ENCODE results near the gene NUDT19.

The NUDT19 gene

DNA sequence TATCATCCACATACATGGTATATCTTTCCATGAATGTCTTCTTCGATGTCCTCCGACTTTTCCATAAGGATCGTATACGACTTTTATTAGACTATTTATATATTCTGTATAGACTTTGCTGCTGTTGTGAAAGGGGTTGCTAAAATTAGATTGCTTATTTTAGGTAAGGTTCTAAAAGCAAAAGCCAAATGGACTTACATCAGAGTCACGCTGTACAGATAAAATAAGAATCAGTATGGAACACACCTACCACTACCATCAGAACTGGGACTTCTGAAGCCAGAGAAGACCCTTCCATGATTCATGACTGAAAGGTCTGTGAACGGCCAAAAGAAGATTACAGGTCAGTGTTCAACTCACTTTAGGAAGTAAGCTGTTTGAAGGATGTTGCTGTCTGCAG lies 25.5 kb upstream of the NUDT19 start:
- DNase-seq (ENCODE audit: low spot score) = no peak
- Mint-ChIP-seq H3K27me3 (ENCODE audit: low read depth) (no peaks in the 10 kb centered on the region), H3K27ac (no peak overlapping the region), H3K4me1 (ENCODE audit: low read depth) (peaks cover 9% of the 10 kb centered on the region), H3K9me3 (no peaks in the 10 kb centered on the region), H3K4me3 (no peak overlapping the region), H3K36me3 (ENCODE audit: low read depth) (peaks cover 8% of the 10 kb centered on the region)

- H3K27ac Mint-ChIP-seq = no peak overlapping the region
- DNase-seq (ENCODE audit: low spot score) = no peak
- peak overlapping the region; percentile 38 for H3K4me3 Mint-ChIP-seq
- H3K27me3 Mint-ChIP-seq (ENCODE audit: low read depth) = no peaks in the 10 kb centered on the region
- peaks cover 16% of the 10 kb centered on the region for H3K36me3 Mint-ChIP-seq (ENCODE audit: low read depth)
- peaks cover 26% of the 10 kb centered on the region for H3K4me1 Mint-ChIP-seq (ENCODE audit: low read depth)
- H3K9me3 Mint-ChIP-seq = no peaks in the 10 kb centered on the region
Measured at GRCh38 chr19:32669310-32669709, 22.3 kb upstream of the NUDT19 start.

- H3K4me3 Mint-ChIP-seq = no peak overlapping the region
- H3K9me3 Mint-ChIP-seq = no peaks in the 10 kb centered on the region
- no peak overlapping the region for H3K27ac Mint-ChIP-seq
- H3K36me3 Mint-ChIP-seq (ENCODE audit: low read depth) = peaks cover 13% of the 10 kb centered on the region
- peaks cover 28% of the 10 kb centered on the region for H3K4me1 Mint-ChIP-seq (ENCODE audit: low read depth)
- H3K27me3 Mint-ChIP-seq (ENCODE audit: low read depth) = peaks cover 4% of the 10 kb centered on the region
- DNase-seq (ENCODE audit: low spot score) = no peak
Measured at GRCh38 chr19:32671883-32672593, 19.6 kb upstream of the NUDT19 start.

GRCh38 chr19:32672841-32673240 lies 18.8 kb upstream of the NUDT19 start:
- Mint-ChIP-seq H3K4me3 (peak overlapping the region; percentile 48), H3K27ac (no peak overlapping the region), H3K36me3 (ENCODE audit: low read depth) (peaks cover 13% of the 10 kb centered on the region), H3K4me1 (ENCODE audit: low read depth) (peaks cover 33% of the 10 kb centered on the region), H3K9me3 (no peaks in the 10 kb centered on the region), H3K27me3 (ENCODE audit: low read depth) (peaks cover 12% of the 10 kb centered on the region)
- no peak for DNase-seq (ENCODE audit: low spot score)

DNA sequence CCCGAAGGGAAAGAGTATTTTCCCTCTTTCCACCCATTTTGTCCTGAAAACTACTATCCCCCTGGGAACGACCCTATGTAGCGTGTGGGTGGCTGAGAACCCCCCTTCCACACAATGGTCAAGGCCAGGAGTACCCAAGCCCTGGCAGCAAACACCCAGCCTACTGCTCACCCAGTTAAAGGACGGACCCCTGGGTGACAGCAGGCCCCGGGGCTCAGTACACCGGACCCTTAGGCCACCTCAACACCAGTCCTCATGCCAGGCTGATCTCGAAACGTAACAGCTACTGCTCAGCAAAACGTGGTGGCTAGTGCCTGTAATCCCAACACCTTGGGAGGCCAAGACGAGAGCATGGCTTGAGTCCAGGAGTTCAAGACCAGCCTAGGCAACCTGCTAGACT lies 18.0 kb upstream of the NUDT19 start:
- Mint-ChIP-seq H3K36me3 (ENCODE audit: low read depth) (peaks cover 13% of the 10 kb centered on the region), H3K4me3 (peak overlapping the region; percentile 97), H3K4me1 (ENCODE audit: low read depth) (peaks cover 33% of the 10 kb centered on the region), H3K27ac (no peak overlapping the region), H3K9me3 (no peaks in the 10 kb centered on the region), H3K27me3 (ENCODE audit: low read depth) (peaks cover 17% of the 10 kb centered on the region)
- no peak for DNase-seq (ENCODE audit: low spot score)

- peak overlapping the region; percentile 97 for H3K4me3 Mint-ChIP-seq
- no peak for DNase-seq (ENCODE audit: low spot score)
- peaks cover 31% of the 10 kb centered on the region for H3K4me1 Mint-ChIP-seq (ENCODE audit: low read depth)
- peaks cover 17% of the 10 kb centered on the region for H3K27me3 Mint-ChIP-seq (ENCODE audit: low read depth)
- peak overlapping the region; percentile 92 for H3K27ac Mint-ChIP-seq
- H3K9me3 Mint-ChIP-seq = no peaks in the 10 kb centered on the region
- H3K36me3 Mint-ChIP-seq (ENCODE audit: low read depth) = peaks cover 13% of the 10 kb centered on the region
Measured at GRCh38 chr19:32674153-32674930, 17.3 kb upstream of the NUDT19 start.

- Mint-ChIP-seq H3K36me3 (ENCODE audit: low read depth) (peaks cover 9% of the 10 kb centered on the region), H3K4me1 (ENCODE audit: low read depth) (peaks cover 26% of the 10 kb centered on the region), H3K9me3 (no peaks in the 10 kb centered on the region), H3K27ac (peak within 1 kb of the TSS; percentile 92), H3K4me3 (peak within 1 kb of the TSS; percentile 97), H3K27me3 (ENCODE audit: low read depth) (peaks cover 20% of the 10 kb centered on the region)
- DNase-seq (ENCODE audit: low spot score) = peak; percentile 98
Measured at GRCh38 chr19:32674931-32675719, 16.5 kb upstream of the NUDT19 start, which contains the start of gene ANKRD27. ANKRD27 (minus strand) TSS chr19:32675180; CDS start chr19:32659015, 16,165 bp downstream.

- Mint-ChIP-seq H3K9me3 (no peaks in the 10 kb centered on the region), H3K4me1 (ENCODE audit: low read depth) (peaks cover 24% of the 10 kb centered on the region)
Measured at GRCh38 chr19:32675720-32676185, 15.9 kb upstream of the NUDT19 start, which contains the start of gene RGS9BP. RGS9BP (plus strand) TSS chr19:32675848; CDS start chr19:32676264, 416 bp downstream.

GRCh38 chr19:32676186-32676894 lies 15.3 kb upstream of the NUDT19 start:
- peak; percentile 24 for DNase-seq (ENCODE audit: low spot score)
- H3K27me3 Mint-ChIP-seq (ENCODE audit: low read depth) = peaks cover 28% of the 10 kb centered on the region
- H3K4me1 Mint-ChIP-seq (ENCODE audit: low read depth) = peaks cover 24% of the 10 kb centered on the region
- H3K4me3 Mint-ChIP-seq = peak overlapping the region; percentile 83
- peaks cover 7% of the 10 kb centered on the region for H3K36me3 Mint-ChIP-seq (ENCODE audit: low read depth)
- H3K9me3 Mint-ChIP-seq = no peaks in the 10 kb centered on the region
- no peak overlapping the region for H3K27ac Mint-ChIP-seq

More at GRCh38 chr19:32675720-32676185, 15.9 kb upstream of the NUDT19 start, which contains the start of gene RGS9BP:
- peaks cover 22% of the 10 kb centered on the region for H3K27me3 Mint-ChIP-seq (ENCODE audit: low read depth)
- peak; percentile 58 for DNase-seq (ENCODE audit: low spot score)
- peak within 1 kb of the TSS; percentile 83 for H3K4me3 Mint-ChIP-seq
- H3K27ac Mint-ChIP-seq = peak within 1 kb of the TSS; percentile 71
- peaks cover 7% of the 10 kb centered on the region for H3K36me3 Mint-ChIP-seq (ENCODE audit: low read depth)

DNA sequence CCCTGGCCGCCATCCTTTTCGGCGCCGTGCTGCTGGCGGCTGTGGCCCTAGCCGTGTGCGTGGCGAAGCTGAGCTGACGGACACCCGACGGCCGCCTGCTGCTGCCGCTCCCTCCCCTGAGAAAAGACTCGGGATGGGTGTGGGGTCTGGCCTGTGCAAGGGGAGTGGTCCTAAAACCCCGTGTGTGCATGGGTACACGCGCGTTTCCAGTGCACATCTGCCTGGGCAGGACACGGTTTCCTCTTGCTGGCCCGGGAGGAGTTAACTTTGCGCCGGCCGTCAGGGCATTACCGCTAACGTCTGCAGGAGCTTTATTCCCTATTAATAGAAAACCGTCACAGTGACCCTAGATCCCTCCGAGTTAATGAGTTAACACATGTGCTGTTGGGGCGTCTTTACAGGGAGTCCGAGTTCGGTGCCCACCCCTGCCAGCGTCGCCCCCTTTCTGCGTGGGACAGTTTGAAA lies 14.7 kb upstream of the NUDT19 start:
- Mint-ChIP-seq H3K4me1 (ENCODE audit: low read depth) (peaks cover 21% of the 10 kb centered on the region), H3K27me3 (ENCODE audit: low read depth) (peaks cover 28% of the 10 kb centered on the region), H3K27ac (no peak overlapping the region), H3K36me3 (ENCODE audit: low read depth) (peaks cover 4% of the 10 kb centered on the region), H3K4me3 (peak overlapping the region; percentile 48), H3K9me3 (no peaks in the 10 kb centered on the region)
- no peak for DNase-seq (ENCODE audit: low spot score)

DNA sequence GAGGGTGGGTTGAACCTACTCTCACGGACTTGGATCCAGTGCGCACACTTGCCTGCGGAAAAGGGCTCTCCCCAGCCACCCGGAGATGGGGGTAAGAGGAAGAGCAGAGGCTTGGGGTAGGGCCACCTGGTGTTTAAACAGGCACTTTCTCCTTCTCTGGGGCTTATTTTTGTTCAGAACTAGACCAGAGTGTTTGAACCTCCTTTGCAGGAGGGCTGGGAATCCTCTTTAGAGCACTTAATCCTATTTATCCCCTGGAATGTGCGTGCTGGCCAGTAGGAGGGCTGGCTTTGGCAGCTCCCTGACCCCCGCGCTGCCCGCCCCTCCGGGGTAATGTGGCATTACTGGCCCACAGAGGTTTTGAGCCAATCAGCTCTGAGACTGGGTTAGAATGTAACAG lies 14.0 kb upstream of the NUDT19 start:
- DNase-seq (ENCODE audit: low spot score) = no peak
- Mint-ChIP-seq H3K4me1 (ENCODE audit: low read depth) (peaks cover 16% of the 10 kb centered on the region), H3K27me3 (ENCODE audit: low read depth) (peaks cover 31% of the 10 kb centered on the region), H3K4me3 (peak overlapping the region; percentile 48), H3K9me3 (no peaks in the 10 kb centered on the region), H3K27ac (peak overlapping the region; percentile 45), H3K36me3 (ENCODE audit: low read depth) (peaks cover 4% of the 10 kb centered on the region)

- Mint-ChIP-seq H3K9me3 (no peaks in the 10 kb centered on the region), H3K27ac (no peak overlapping the region), H3K4me1 (ENCODE audit: low read depth) (peaks cover 6% of the 10 kb centered on the region), H3K4me3 (no peak overlapping the region), H3K27me3 (ENCODE audit: low read depth) (peaks cover 29% of the 10 kb centered on the region), H3K36me3 (ENCODE audit: low read depth) (no peaks in the 10 kb centered on the region)
- no peak for DNase-seq (ENCODE audit: low spot score)
Measured at GRCh38 chr19:32680986-32681385, 10.6 kb upstream of the NUDT19 start.

DNA sequence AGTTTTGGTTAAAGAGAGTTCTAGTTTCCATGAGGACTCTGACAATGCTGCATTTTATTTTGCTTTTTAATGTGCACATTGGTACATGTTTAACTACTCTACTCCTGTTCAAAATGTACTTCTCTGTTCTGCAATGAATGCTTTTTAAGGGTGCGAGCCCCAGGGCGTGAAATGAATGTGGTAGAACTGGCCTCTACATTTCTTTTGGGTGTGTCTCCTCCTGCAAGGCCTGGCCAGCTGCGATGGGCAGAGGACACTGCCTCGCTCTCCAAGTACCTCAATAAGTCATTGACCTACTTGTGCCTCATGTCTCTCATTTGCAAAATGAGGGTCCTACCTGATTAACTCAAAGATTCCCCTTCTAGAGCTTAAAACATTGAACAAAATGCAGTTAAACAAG lies 9.3 kb upstream of the NUDT19 start:
- H3K9me3 Mint-ChIP-seq = no peaks in the 10 kb centered on the region
- no peak overlapping the region for H3K27ac Mint-ChIP-seq
- peaks cover 2% of the 10 kb centered on the region for H3K4me1 Mint-ChIP-seq (ENCODE audit: low read depth)
- DNase-seq (ENCODE audit: low spot score) = no peak
- H3K36me3 Mint-ChIP-seq (ENCODE audit: low read depth) = no peaks in the 10 kb centered on the region
- H3K4me3 Mint-ChIP-seq = no peak overlapping the region
- peaks cover 23% of the 10 kb centered on the region for H3K27me3 Mint-ChIP-seq (ENCODE audit: low read depth)
